AG04450 (cell line): ENCODE results near the gene CACNA1D. TPM values are rescaled to one million over a fixed set of nuclear protein-coding genes. Genes with fewer than 3 reads are reported as not detected.
A peak's percentile ranks its signal among the peaks of the same experiment; 100 is the strongest.

Experiments
- CTCF ChIA-PET: fragments of 300-600, 350-600 bp; formaldehyde crosslinking; extraction: SDS; loops from one replicate; lab custom pipeline; 2022; ENCODE audit warnings: antibody characterized with exemption, inconsistent platforms; lab: Charles Lee
- POLR2A ChIA-PET: fragments of 350-600 bp; formaldehyde crosslinking; extraction: SDS; loops from one replicate; lab custom pipeline; 2021; ENCODE audit warnings: antibody characterized with exemption, inconsistent platforms; lab: Yijun Ruan, JAX
- DNase-seq: peaks from one replicate; pipeline ENCODE4 v3.0.0-alpha.2; 2011; ENCODE audit warnings: low read depth, low spot score
- H3K27ac ChIP-seq: one replicate; pipeline ENCODE4 v1.5.1; 2012; ENCODE audit warnings: low read depth, low read length, control low read depth
- H3K27me3 ChIP-seq: one replicate; pipeline ENCODE4 v1.6.0; 2012; ENCODE audit warnings: low read length; ENCODE audit not compliant: control insufficient read depth, insufficient read depth
- H3K4me3 ChIP-seq: 2 replicates; pipeline ENCODE4 v1.5.1; 2011; ENCODE audit warnings: mild to moderate bottlenecking, low read depth, low read length, control low read depth
- H3K9me3 ChIP-seq: 2 replicates; pipeline ENCODE4 v1.5.1; 2012; ENCODE audit warnings: low read length; ENCODE audit not compliant: control insufficient read depth, insufficient read depth
- polyA plus RNA-seq: library from polyadenylated mRNA; depleted of rRNA; stranded (reverse); fragments of >200 nt; gene quantifications from 2 replicates; pipeline ENCODE4 v1.2.3, GENCODE V29; 2011
- TF ChIP-seq, protein P1 (sequence below): IDR thresholded peaks from 2 replicates; pipeline ENCODE4 v1.5.1; 2011; ENCODE audit warnings: low read depth, low read length, control low read depth, inconsistent platforms

Gene CACNA1D
- polyA plus RNA-seq, 1 experiment, result 0.07 TPM

DNA sequence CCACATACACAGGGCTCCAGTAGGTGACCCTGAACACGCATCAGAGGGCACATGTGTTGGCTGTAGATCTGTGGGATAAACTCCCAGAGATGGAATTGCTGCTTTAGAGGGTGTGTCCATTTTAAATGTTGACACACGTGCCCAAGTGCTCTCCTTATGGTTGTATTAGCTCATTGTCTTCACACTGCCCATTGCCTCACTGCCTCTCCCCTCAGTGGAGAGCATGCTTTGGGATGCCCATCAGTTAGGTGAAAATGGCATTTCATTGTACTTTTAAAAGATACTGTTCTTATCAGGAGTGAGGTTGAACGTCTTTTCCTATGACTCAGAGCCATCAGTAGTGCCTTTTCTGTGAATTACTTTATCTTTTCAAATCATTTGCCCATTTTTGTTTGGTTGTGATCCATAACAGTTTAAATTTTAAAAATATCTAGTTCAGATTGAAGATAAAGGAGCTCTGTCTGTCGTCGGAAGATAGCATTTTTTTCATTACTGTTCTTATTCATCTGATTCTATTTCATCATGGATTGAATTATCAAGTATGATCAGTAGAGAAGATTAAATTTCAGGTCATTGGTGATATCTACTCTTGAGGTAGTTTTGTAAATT, 231.1 kb downstream of the CACNA1D start:
- CTCF ChIA-PET, result no interaction called here

DNA sequence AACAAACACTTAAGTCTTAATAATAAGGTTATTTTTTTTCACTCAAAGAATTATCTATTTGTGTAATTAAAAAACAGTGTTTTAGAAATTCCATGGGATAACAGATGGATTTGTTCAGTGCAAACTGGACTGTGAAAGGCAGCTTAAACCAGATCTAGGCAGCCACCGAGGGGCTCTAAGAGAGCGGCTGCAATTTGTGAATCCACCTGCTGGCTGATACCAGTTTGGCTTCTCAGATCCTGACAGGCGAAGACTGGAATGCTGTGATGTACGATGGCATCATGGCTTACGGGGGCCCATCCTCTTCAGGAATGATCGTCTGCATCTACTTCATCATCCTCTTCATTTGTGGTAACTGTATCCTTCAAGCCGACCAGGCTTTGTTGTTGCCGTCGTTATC, 232.2 kb downstream of the CACNA1D start:
- TF ChIP-seq, protein P1, sequence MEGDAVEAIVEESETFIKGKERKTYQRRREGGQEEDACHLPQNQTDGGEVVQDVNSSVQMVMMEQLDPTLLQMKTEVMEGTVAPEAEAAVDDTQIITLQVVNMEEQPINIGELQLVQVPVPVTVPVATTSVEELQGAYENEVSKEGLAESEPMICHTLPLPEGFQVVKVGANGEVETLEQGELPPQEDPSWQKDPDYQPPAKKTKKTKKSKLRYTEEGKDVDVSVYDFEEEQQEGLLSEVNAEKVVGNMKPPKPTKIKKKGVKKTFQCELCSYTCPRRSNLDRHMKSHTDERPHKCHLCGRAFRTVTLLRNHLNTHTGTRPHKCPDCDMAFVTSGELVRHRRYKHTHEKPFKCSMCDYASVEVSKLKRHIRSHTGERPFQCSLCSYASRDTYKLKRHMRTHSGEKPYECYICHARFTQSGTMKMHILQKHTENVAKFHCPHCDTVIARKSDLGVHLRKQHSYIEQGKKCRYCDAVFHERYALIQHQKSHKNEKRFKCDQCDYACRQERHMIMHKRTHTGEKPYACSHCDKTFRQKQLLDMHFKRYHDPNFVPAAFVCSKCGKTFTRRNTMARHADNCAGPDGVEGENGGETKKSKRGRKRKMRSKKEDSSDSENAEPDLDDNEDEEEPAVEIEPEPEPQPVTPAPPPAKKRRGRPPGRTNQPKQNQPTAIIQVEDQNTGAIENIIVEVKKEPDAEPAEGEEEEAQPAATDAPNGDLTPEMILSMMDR, result no peak
- CTCF ChIA-PET, result no interaction called here
- no peaks in the 10 kb centered on the region for H3K9me3 ChIP-seq
- no peak overlapping the region for H3K27ac ChIP-seq
- H3K27me3 ChIP-seq, result no peaks in the 10 kb centered on the region
- POLR2A ChIA-PET, result no interaction called here
- DNase-seq, result no peak
- no peak overlapping the region for H3K4me3 ChIP-seq

More for the DNA sequence above, 231.1 kb downstream of the CACNA1D start:
- POLR2A ChIA-PET, result no interaction called here
- Histone ChIP-seq H3K4me3 (no peak overlapping the region), H3K9me3 (no peaks in the 10 kb centered on the region), H3K27me3 (no peaks in the 10 kb centered on the region), H3K27ac (no peak overlapping the region)
- TF ChIP-seq, protein P1, result no peak
- no peak for DNase-seq

DNA sequence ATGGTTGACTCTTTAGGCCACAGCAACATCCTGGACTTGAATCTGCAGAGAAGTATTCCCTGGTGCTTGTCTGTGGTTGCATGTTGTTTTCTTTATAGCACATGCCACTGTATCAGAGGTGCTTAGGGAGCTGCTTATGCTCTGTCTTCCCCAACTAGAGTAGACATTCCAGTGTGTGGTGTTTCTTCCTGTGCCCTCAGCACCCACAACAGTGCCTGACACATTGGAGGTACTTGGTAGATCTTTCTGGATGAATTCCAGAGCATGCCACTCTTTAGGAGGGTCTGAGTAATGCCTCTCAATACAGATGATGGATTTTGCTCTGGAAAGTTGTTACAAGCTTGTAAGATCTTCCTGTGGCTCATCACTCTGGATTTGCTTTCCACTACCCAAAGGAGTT, 234.2 kb downstream of the CACNA1D start:
- CTCF ChIA-PET, result no interaction called here
- H3K27me3 ChIP-seq, result no peaks in the 10 kb centered on the region
- H3K27ac ChIP-seq, result no peak overlapping the region
- TF ChIP-seq, protein P1, result no peak
- POLR2A ChIA-PET, result no interaction called here
- H3K9me3 ChIP-seq, result no peaks in the 10 kb centered on the region
- no peak overlapping the region for H3K4me3 ChIP-seq
- no peak for DNase-seq

DNA sequence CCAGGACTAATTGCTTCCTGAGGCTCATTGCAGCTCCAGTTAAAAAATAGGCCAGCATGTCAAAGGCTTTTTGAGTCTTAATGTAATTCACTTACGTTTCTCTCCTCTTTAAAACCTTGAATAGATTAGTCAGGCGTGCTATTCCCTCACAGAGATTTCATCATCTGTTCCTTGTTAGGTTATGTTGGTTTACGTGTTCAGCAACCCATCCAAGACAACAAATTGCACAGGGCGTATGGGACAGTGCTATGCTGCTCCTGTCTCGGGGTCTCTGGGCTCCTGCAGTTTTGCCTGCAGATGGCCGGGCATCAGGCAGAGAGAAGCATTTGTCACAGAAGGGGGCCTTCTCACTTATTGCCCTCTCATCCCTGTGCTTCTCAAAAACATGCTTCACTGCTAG, 234.7 kb downstream of the CACNA1D start:
- no peaks in the 10 kb centered on the region for H3K27me3 ChIP-seq
- no peaks in the 10 kb centered on the region for H3K9me3 ChIP-seq
- POLR2A ChIA-PET, result no interaction called here
- CTCF ChIA-PET, result no interaction called here
- TF ChIP-seq, protein P1, result no peak
- H3K4me3 ChIP-seq, result no peak overlapping the region
- DNase-seq, result no peak
- H3K27ac ChIP-seq, result no peak overlapping the region

DNA sequence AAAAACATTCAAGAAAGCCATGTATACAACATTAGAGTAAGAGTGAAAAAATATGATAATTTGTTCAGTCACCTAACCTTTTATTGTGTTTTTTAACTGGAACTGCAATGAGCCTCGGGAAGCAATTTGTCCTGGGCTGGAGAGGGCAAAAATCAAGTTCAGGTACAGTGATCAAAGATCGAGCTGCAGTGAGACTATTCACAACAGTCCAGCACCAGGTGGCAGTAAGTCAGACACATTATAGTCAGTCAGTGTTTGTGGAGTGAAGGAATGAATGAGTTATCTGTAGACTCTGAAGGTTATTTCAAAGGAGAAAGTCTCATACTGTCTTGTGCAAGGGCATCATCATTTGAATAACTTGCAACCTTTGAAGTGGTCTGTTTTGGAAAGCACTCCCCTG, 235.2 kb downstream of the CACNA1D start:
- DNase-seq, result no peak
- ChIA-PET POLR2A (no interaction called here), CTCF (no interaction called here)
- Histone ChIP-seq H3K4me3 (no peak overlapping the region), H3K27me3 (no peaks in the 10 kb centered on the region), H3K27ac (no peak overlapping the region), H3K9me3 (no peaks in the 10 kb centered on the region)
- TF ChIP-seq, protein P1, result peak; percentile 5; the same call in 1 of the 2 replicates
